NCI-H69 (cell line): ENCODE results near the gene KRT16.
"Not testable (repeated sequence)": the region's sequence is repeated elsewhere in the genome, so short reads cannot be mapped to it uniquely, and the experiment has no call there.

Experiments
- DNase-seq: peaks from one replicate; lab custom pipeline; 2025; lab: John Stamatoyannopoulos, UW

The KRT16 gene

GRCh38 chr17:41583137-41584127 lies 29.1 kb downstream of the KRT16 start:
- peak; percentile 60 for DNase-seq

GRCh38 chr17:41582061-41582968 lies 30.3 kb downstream of the KRT16 start:
- DNase-seq = not testable (repeated sequence)

DNA sequence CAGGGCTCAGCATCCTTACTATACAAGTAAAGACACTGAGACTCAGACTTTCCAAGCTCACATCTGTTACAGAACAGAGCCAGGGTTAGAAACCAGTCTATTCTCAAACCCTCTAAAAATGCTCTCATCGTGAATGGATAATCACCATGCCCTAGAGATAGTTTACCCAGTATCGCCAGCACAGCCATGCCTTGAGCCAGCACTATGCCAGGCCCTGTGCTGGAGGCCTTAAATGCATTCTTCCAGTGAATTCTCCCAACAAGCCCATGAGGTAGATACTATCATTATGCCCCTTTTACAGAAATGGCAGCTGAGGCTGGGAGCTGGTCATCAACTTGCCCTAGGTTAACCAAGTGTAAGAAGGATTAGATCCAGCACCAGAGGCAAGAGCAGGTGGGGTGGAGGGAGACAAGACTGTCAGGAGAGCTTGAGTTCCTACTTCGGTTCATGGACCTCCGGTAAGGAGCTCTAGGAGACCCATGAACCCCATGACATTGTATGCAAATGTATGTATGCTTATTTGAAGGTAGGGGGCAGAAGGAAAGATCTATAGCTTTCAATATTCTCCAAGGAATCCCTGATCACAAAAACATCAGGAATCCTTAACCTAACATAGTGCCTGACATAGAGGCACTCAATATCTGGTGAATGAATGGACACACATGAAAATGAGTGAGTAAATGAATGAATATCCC lies 31.1 kb downstream of the KRT16 start:
- no peak for DNase-seq

GRCh38 chr17:41580687-41581365 lies 31.7 kb downstream of the KRT16 start:
- DNase-seq = no peak

- DNase-seq = no peak
These were observed 32.4 kb downstream of the KRT16 start for GRCh38 chr17:41580244-41580575.

DNA sequence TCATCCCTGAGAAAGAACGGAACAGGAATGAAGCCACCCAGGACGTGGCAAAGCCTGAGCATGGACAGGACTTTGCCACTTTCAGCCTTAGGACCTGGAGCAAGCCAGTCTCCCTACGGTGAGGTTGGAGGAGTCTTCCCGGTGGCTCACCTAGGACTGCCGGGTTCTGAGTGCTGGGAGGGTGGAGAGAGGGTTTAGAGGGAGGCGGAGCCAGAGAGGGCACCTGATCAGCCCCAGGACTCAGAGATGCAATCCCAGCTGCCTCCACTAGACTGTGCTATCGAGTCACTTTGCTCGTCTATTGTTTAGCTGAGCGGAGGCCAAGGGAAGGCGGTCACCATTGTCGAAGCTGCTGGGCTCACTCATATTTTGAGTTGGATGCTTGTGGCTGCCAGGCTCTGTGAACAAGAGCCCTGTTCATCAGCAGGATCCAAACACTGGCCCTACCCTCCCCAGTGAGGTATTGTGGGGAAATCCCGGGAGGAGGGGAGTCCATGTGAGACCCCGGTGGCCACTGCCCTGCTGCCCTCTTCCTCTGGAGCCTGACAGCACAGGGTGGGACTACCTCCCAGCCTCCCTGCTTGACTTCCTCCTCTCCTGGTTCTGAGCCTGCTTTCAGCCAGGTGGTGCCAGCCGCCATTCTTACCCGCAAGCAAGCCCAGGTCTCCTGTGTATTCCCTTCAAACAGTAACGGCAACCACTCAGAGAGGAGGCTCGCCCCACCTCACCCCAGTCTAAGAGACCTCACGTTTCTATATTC lies 32.9 kb downstream of the KRT16 start:
- peak; percentile 94 for DNase-seq

DNA sequence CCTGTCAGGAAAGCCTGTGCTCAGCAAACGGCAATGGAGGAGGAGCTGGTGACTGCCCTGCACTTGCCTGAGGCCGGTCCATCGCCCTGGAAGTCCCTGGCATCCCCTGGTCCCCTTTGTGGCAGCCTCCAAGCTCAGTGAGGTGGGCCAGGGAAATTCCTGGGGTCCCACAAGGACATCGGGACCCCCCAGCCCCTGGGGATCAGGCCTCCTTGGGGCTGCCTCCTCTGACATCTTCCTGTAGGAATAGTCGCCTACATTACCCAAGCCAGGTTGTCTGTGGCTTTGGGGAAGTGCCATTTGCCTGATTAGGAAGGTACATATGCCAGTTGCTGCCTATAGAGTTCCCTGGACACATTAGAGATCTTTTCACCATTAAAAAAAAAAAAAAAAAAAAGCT lies 33.6 kb downstream of the KRT16 start:
- DNase-seq = peak; percentile 39

- no peak for DNase-seq
These were observed 34.0 kb downstream of the KRT16 start for GRCh38 chr17:41578538-41578937.

DNA sequence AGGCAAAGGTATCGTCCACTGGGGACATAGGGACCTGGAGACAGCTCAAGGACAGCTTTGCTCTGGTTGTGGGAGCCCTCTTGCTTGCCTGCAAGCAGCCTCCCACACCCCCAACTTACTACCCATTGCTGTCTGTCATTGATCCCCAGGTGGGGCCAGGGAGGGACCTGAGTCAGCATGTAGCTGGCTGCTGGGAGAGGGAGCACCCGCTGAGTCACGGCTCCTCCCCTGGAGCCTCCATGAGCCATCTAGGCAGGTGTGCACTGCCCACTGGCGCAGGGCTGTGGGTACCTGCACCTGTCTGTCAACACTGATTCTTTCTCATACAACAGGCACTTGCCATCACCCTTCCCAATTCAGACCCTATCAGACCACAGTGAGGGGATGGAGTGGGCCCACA lies 35.8 kb downstream of the KRT16 start:
- DNase-seq = peak; percentile 75

GRCh38 chr17:41575336-41575735 lies 37.2 kb downstream of the KRT16 start:
- DNase-seq = peak; percentile 47

GRCh38 chr17:41571561-41572434 lies 40.8 kb downstream of the KRT16 start, which contains the start of gene KRT9:
Gene KRT9, minus strand, starts transcription at chr17:41572059. Its CDS starts 67 bp downstream, at chr17:41571992.
- DNase-seq = peak; percentile 95

DNA sequence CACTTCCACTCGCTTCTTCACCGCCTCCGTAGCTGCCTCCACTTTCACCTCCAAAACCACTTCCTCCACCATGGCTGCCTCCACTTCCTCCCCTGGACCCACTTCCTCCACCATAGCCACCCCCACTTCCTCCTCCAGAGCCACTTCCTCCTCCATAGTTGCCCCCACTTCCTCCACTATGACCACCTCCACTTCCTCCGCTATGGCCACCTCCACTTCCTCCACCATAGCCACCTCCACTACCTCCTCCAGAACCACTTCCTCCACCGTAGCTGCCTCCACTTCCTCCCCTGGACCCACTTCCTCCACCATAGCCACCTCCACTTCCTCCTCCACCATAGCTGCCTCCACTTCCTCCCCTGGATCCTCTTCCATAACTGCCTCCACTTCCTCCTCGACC lies 45.2 kb downstream of the KRT16 start:
- no peak for DNase-seq

DNA sequence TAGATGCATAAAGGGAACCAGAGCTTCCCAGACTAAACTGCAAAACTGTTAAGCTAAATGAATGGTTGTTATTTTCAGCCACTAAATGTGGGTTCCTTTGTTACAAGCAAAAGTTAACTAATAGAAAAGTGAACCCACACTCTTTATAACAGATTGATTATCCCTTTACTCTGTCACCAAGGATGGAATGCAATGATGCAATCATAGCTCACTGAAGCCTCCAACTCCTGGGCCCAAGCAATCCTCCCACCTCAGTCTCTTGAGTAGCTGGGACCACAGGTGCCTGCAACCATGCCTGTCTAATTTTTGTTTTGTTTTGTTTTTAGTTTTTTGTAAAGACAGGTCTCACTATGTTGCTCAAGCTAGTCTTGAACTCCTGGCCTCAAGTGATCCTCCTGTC lies 47.2 kb downstream of the KRT16 start:
- no peak for DNase-seq

- DNase-seq = peak; percentile 31
These were observed 48.9 kb downstream of the KRT16 start for GRCh38 chr17:41563607-41564170.

- no peak for DNase-seq
These were observed 51.0 kb downstream of the KRT16 start for GRCh38 chr17:41561554-41561953.
